HUES48 (cell line): ENCODE results near the gene SYNC.

Experiments used
- H3K27ac ChIP-seq: one replicate; pipeline ENCODE4 v1.7.0; 2013; ENCODE audit warnings: low read depth, low read length, inconsistent platforms
- H3K27me3 ChIP-seq: 2 replicates; pipeline ENCODE4 v1.6.1; 2013; ENCODE audit warnings: mild to moderate bottlenecking, low read length; ENCODE audit not compliant: control insufficient read depth, insufficient read depth
- H3K36me3 ChIP-seq: 2 replicates; pipeline ENCODE4 v1.6.1; 2013; ENCODE audit warnings: low read length; ENCODE audit not compliant: control insufficient read depth, insufficient read depth
- H3K4me1 ChIP-seq: 2 replicates; pipeline ENCODE4 v1.6.1; 2013; ENCODE audit warnings: mild to moderate bottlenecking, low read length; ENCODE audit not compliant: control insufficient read depth, insufficient read depth
- H3K4me3 ChIP-seq: 2 replicates; pipeline ENCODE4 v1.5.1; 2013; ENCODE audit warnings: mild to moderate bottlenecking, low read depth, low read length
- H3K9ac ChIP-seq: 2 replicates; pipeline ENCODE4 v1.6.1; 2013; ENCODE audit warnings: mild to moderate bottlenecking, low read depth, low read length, moderate library complexity
- H3K9me3 ChIP-seq: 2 replicates; pipeline ENCODE4 v1.6.1; 2013; ENCODE audit warnings: low read length; ENCODE audit not compliant: control insufficient read depth, insufficient read depth

Gene SYNC

GRCh38 chr1:32702599-32703478, at the start of gene SYNC:
Gene SYNC (minus strand): TSS chr1:32702770. CDS start chr1:32702660, 110 bp downstream.
- Histone ChIP-seq H3K27me3 (peaks cover 30% of the 10 kb centered on the region), H3K27ac (no peak within 1 kb of the TSS), H3K9me3 (no peaks in the 10 kb centered on the region), H3K36me3 (no peaks in the 10 kb centered on the region), H3K4me1 (peaks cover 10% of the 10 kb centered on the region), H3K9ac (no peak within 1 kb of the TSS), H3K4me3 (peak within 1 kb of the TSS; percentile 69)

GRCh38 chr1:32749771-32750170, 47.2 kb upstream of the SYNC start:
- H3K27ac ChIP-seq: no peak overlapping the region
- H3K9ac ChIP-seq: no peak overlapping the region
- H3K36me3 ChIP-seq: no peaks in the 10 kb centered on the region
- peaks cover 7% of the 10 kb centered on the region for H3K4me1 ChIP-seq
- no peaks in the 10 kb centered on the region for H3K9me3 ChIP-seq
- H3K4me3 ChIP-seq: no peak overlapping the region
- H3K27me3 ChIP-seq: no peaks in the 10 kb centered on the region

- H3K27ac ChIP-seq: no peak overlapping the region
These were observed 46.8 kb upstream of the SYNC start for GRCh38 chr1:32749332-32749731.

GRCh38 chr1:32748926-32749325, 46.4 kb upstream of the SYNC start:
- Histone ChIP-seq H3K4me3 (no peak overlapping the region), H3K4me1 (peaks cover 7% of the 10 kb centered on the region), H3K27ac (no peak overlapping the region), H3K27me3 (no peaks in the 10 kb centered on the region), H3K9ac (no peak overlapping the region), H3K36me3 (no peaks in the 10 kb centered on the region), H3K9me3 (no peaks in the 10 kb centered on the region)

More at GRCh38 chr1:32749332-32749731, 46.8 kb upstream of the SYNC start:
- Histone ChIP-seq H3K9ac (no peak overlapping the region), H3K27me3 (no peaks in the 10 kb centered on the region), H3K36me3 (no peaks in the 10 kb centered on the region), H3K9me3 (no peaks in the 10 kb centered on the region), H3K4me3 (no peak overlapping the region), H3K4me1 (peaks cover 7% of the 10 kb centered on the region)

- Histone ChIP-seq H3K4me3 (no peak overlapping the region), H3K9me3 (no peaks in the 10 kb centered on the region), H3K36me3 (no peaks in the 10 kb centered on the region), H3K9ac (no peak overlapping the region), H3K27ac (no peak overlapping the region), H3K27me3 (no peaks in the 10 kb centered on the region), H3K4me1 (peaks cover 8% of the 10 kb centered on the region)
These were observed 45.8 kb upstream of the SYNC start for GRCh38 chr1:32748348-32748747.

- Histone ChIP-seq H3K27me3 (no peaks in the 10 kb centered on the region), H3K36me3 (no peaks in the 10 kb centered on the region), H3K9ac (no peak overlapping the region), H3K4me1 (peaks cover 17% of the 10 kb centered on the region), H3K4me3 (no peak overlapping the region), H3K27ac (no peak overlapping the region), H3K9me3 (no peaks in the 10 kb centered on the region)
These were observed 43.6 kb upstream of the SYNC start for GRCh38 chr1:32746130-32746529.

GRCh38 chr1:32744071-32744425, 41.5 kb upstream of the SYNC start:
- Histone ChIP-seq H3K36me3 (no peaks in the 10 kb centered on the region), H3K9me3 (no peaks in the 10 kb centered on the region), H3K9ac (no peak overlapping the region), H3K4me3 (no peak overlapping the region), H3K27ac (no peak overlapping the region), H3K27me3 (peaks cover 6% of the 10 kb centered on the region), H3K4me1 (peaks cover 15% of the 10 kb centered on the region)

- peaks cover 15% of the 10 kb centered on the region for H3K4me1 ChIP-seq
- no peaks in the 10 kb centered on the region for H3K36me3 ChIP-seq
- H3K27me3 ChIP-seq: peaks cover 6% of the 10 kb centered on the region
- H3K9me3 ChIP-seq: no peaks in the 10 kb centered on the region
- no peak overlapping the region for H3K4me3 ChIP-seq
- H3K27ac ChIP-seq: peak overlapping the region; percentile 74
- H3K9ac ChIP-seq: no peak overlapping the region
These were observed 41.0 kb upstream of the SYNC start for GRCh38 chr1:32743380-32744070.

- H3K27ac ChIP-seq: peak overlapping the region; percentile 74
- no peaks in the 10 kb centered on the region for H3K36me3 ChIP-seq
- H3K27me3 ChIP-seq: peaks cover 6% of the 10 kb centered on the region
- H3K9ac ChIP-seq: no peak overlapping the region
- H3K4me3 ChIP-seq: peak overlapping the region; percentile 66
- H3K9me3 ChIP-seq: no peaks in the 10 kb centered on the region
- H3K4me1 ChIP-seq: peaks cover 15% of the 10 kb centered on the region
These were observed 40.4 kb upstream of the SYNC start for GRCh38 chr1:32742956-32743355.

- peaks cover 6% of the 10 kb centered on the region for H3K27me3 ChIP-seq
- no peaks in the 10 kb centered on the region for H3K9me3 ChIP-seq
- peak overlapping the region; percentile 74 for H3K27ac ChIP-seq
- H3K4me1 ChIP-seq: peaks cover 19% of the 10 kb centered on the region
- H3K9ac ChIP-seq: peak overlapping the region; percentile 9; the same call in 1 of the 2 replicates
- peak overlapping the region; percentile 66 for H3K4me3 ChIP-seq
- no peaks in the 10 kb centered on the region for H3K36me3 ChIP-seq
These were observed 39.8 kb upstream of the SYNC start for GRCh38 chr1:32742199-32742947.
